HG02588 (cell line): Measurements from ENCODE around the gene GAP43.
A peak's percentile ranks its signal among the peaks of the same experiment; 100 is the strongest.
"Not testable (repeated sequence)": the region's sequence is repeated elsewhere in the genome, so short reads cannot be mapped to it uniquely, and the experiment has no call there.

Experiments used
- ATAC-seq: cut with Tn5 transposase; IDR thresholded peaks from one replicate; pipeline ENCODE4 v1.9.1; 2021; ENCODE audit warnings: mild to moderate bottlenecking, moderate library complexity; ENCODE audit not compliant: unreplicated experiment

GAP43 gene

DNA sequence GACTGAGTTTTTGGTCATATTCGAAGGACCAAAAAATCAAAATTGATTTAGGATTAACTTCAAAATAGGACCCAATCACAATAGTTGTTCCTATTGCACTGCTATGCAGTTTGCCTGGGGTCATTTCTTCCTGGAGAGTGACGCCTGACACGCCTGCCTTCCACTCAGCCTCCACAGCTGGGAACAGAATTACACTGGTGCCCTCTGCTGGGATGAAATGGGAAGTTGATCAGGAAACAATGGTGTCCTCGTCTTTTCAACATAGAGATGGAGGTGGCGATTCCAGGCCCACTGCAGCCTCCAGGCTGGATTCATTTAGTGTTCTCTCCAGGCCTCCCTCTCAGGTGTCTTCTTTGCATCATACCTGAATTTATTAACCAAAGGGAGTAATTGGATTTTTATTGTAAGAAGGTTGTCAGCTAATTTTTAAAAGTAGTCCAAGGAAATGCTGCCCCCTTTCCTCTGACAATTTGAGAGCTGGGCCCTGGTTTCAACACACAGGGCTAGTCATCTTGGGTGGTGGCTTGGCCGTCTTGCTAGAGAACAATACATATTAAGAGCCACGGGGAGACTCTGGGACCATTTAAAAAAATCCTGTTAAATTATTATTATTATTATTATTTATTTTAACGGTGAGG, 69.7 kb downstream of the GAP43 start:
- ATAC-seq = peak; percentile 93

DNA sequence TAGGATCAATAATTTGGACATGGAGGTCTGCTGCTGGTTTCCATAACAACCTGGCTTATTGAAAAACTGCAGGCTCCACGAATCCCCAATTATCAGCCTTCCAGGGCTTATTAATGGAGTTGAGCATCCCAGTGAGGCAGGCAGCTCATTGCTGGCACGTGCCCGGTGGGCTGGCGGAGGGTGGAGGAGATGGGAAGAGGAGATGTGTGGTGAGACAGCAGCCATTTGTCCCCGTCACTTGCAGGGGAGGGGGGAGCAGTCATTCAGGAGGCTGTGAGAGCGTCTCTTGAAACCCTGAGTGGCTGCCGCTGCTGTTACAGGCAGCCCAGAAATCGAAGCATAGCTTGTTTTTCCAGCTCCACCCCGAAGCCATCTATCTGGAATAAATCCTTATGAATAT, 70.6 kb downstream of the GAP43 start:
- no peak for ATAC-seq

DNA sequence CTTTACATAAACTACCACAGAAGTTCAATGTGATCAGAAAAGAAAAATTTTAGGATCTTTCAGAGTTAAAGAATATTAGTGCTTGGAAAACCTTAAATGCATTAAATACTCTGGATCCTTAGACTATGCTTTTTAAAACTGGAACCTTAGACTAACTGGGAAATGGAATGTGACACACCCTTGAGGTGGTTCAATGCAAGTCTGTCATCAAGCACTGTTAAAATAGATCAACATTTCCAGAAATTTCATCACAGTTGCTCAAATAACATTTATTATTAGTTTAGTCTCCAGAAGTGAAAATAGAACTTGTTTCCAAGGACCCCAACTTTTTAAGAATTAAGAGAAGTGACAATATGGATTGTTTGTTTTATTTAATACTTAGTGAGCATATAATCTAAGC, 71.8 kb downstream of the GAP43 start:
- no peak for ATAC-seq

DNA sequence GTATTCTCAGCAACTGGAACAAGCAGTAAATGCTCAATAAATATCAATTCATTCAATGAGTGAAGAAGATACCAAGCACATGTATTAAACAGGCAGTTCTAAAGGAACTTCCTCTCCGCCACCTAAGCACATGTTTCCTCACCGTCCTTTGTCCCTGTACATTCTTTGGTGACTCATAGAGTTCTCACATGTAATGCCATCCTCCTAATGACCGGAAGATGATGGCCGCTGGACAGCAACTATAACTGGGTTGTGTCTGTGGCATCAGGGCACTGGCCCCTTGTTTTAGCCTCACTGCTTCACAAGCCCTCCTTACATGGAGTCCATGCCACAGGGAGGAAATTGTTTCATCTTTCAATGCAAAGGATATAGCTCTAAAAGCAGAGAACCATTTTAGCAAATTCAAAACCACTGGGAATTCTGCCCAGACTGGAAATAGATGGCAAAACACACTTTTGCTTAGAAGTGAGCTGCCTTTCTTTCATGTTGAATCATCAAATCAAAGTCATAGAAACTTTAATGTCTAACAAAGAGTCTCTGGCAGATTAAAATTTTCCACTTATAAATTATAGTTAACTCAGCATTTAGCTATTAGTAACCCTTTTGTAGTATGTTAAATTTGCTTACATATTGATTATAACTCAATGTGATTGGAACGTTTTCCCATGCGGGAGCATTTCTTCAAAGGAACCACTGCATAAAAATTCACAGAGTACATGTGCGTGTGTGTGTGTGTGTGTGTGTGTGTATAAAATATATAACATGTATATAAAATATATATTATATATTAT, 74.1 kb downstream of the GAP43 start:
- no peak for ATAC-seq

DNA sequence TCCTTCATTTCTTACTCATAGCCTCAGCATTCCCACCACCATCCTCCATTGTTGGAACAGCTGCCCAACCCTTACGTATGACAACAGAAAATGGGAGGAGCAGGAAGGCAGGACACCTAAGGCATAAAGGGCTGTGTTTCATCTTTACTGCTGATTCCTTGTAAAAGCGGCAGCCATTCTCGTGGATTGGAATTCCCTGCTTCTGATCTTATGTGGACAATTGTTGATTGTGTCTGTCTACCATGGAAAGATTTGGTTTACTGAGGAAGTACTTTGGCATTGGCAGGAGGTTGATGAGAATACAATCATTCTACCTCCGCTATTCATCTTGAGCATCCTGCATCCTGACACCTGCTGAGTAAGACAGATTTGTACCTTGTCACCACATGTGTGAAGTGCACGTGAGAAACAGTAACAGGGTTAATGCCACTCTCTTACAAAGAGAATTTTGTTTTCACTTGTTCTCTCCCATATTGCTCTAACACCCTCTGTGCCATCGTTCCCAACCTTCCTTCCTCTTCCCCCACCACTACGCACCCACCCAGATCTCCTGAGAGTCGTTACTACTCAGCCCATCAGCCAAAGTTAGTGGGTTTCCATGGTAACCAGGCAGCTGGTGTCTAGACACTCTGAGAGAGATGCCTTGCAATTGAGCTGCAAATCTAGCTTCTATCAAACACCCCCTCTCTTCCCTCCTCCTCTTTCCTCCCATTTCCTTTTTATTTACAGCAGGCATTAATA, 75.7 kb downstream of the GAP43 start:
- ATAC-seq = no peak

DNA sequence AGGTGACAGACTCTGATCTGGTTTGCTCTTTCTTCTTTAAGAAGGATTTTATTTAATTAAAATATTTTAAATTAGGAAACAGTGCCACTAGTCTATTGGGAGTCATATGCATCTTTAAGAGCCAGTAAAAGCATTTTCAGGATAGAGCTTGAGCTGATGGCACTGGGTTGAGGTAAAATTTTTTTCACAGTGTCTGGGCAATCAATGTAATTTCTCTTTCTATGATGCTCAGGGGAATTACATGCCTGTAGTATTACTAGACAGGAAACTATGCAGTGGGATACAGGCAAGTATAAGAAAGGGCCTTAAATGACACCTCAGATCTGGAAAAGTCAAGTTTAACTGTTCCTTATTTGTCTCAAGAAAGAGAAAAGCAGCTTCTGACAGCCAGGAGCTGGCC, 76.4 kb downstream of the GAP43 start:
- ATAC-seq = no peak

DNA sequence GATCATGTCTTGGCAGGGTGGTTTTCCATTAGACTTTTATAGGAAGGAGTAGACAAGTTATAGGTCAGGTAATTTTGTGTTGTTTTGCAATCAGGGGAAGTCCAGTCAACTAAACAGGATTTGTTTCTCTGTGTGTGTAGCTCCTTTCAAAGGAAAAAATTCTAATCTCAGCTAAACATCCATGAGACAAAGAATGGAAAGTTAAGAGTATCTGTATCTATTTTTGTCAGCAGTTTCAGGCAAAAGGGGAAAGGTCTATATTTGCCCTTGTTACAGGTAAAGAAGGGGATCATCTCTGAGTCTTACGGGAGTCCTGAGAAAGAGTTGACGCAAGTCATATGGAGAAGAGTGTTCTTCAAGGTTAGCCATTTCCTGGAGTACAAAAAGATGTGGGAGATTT, 79.3 kb downstream of the GAP43 start:
- no peak for ATAC-seq

DNA sequence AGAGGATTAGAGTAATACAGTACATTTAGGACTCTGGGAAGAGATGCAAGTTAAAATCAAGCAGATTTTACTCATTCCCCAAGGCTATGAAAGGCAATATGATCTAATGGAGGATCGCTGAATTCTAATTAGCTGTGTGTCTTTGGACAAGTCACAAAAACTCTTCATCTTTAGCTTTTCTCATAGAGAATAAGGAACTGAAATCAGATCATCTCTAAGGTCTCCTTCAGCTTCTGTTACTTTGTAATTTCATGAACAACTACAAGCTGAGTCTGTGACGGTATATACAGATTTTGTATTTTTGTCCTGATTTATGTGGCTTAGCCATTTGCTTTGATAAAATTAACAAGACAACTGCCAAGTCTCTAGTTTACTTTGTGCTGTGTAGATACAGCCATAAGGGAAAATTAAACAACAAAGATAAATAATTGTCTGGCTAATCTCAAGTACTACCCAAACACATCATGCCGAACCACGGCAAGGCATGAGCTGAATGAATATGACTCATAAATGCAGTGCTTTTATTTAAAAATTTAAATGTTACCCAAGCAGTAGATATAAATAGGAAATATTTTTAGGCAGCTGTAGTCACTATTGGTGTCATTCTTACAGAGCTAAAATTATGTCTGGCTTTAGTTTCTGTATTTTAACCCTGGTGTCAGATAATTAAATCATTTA, 81.5 kb downstream of the GAP43 start:
- ATAC-seq = no peak

DNA sequence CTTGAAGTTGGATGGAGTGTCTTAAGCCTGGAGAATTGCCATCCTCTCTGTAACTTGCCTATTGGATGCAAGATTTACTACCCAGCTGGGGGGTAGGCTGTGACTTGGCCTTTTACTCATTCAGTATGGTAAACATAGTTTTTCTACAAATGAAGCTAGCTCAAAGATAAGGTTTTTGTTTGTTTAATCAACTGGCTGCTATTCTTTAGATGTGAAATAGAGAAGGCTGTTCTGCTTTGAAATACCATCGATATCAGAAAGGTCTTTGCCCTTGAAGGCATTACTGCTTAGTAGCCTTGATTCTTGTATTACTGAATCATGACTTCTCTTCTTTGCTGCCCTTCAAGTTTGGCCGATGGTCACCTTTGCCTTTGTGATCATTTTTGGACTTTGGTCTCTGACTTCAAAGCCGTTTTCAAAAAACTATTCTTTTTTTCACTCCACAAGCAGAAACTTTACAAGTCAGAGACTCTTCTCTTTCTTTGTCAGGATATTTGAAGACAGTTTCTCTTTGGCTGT, 83.1 kb downstream of the GAP43 start:
- ATAC-seq = no peak

DNA sequence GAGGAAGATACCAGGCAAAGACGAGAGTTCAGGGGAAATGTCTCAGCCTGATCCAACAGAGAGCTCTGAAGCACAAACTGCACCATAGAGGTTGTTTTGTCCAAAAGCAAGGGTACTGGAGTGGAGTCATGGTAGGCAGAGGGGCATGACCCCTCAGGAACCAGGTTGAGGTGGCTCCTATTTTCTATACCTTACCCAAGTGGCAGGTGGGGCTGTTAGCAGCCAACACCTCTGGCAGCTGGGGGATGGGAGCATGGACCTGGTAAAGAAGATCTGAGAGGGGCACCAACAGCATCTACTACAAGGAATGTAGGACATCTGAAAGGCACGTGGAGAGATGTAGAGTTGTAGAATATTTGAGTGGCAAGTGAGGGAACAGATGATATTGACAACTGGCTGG, 85.2 kb downstream of the GAP43 start:
- no peak for ATAC-seq

DNA sequence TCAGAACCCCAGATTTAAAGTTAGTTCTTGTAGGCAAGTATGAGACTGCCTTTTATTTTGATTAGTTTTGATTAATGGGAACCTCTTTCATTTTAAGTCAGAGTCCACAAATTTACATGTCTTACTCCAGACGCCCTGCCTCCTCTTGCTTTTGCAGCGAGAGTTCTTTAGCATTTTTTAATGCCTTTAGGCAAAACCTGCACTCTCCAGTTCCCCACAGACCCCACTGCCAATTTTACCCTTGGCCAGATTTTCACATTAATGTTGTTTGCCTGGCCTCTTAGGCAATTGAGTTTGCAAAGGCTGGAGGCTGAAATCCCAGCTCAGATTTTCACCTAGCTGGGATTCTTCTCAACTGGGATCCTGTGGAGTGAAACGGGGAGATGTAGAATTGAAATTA, 85.8 kb downstream of the GAP43 start:
- ATAC-seq = no peak

DNA sequence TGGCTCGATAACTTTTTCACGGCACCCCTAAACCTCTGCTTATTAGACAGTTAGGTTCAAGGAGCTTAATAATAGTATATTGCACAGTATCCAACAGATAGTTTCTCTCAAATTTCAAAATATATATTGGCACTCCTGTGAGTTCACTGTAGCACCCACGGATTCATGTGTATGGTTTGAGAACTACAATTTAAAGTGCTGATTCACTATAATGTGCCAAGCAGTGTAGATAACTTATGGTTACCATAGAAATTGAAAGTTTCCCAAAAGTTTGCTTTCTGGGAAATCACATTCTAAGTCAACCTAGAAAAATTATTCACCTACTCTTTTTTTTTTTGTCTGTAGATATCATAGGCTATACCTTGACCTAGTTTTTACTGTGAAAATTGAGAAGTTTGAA, 86.6 kb downstream of the GAP43 start:
- no peak for ATAC-seq

DNA sequence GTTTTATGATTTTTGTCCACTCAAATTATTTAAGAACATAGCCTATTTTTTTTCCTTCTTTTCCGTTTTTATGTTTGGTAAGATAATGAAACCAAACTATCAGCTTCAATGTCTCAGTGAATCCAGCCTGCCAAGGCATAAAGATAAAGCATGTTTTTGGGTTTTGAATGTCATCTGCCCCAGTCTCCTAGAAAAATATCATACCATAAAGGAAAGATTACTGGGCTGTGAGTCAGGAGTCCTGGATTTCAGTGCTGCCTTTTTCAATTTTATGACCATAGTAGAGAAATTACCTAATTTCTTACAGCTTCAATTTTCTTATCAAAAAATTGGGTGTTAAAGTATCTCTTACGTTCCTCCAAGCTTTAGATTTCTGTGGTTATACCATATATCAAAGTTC, 87.5 kb downstream of the GAP43 start:
- no peak for ATAC-seq

DNA sequence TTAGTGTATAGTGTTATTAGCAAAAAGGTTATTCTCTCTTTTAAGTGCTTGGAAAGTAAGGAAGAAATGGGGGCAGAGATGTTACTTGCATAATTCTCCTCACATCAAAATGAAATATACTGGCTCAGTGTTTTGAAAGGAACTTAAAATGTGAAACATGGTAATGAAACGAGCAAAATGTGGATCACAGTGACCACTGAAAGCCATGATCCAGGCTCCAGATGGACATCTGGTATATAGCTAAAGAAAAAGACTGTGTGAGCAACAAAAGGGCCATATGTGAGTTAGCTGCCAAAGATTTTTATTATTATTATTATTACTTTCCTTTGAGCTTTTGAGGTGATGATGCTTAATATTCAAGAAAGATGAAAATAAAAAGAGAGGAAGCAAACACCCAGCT, 89.6 kb downstream of the GAP43 start:
- no peak for ATAC-seq

DNA sequence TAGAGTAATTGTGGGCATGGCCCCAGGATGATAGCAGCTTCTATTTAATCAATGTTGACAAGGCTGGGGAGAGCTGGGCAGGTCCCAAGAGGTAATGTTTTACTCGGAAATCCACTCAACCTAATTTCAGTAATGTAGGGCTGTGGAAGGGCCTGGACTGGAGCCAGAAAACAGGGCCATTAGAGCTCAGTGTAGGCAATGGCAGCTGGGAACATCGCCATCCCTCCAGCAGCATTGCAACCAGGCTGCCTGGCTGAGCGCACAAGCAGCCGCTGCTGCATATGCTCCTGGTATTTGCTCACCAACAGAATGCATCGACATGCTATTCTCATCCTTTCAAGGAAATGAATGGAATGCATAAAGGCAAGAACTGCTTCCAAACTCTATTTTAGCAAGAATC, 90.0 kb downstream of the GAP43 start:
- ATAC-seq = no peak

DNA sequence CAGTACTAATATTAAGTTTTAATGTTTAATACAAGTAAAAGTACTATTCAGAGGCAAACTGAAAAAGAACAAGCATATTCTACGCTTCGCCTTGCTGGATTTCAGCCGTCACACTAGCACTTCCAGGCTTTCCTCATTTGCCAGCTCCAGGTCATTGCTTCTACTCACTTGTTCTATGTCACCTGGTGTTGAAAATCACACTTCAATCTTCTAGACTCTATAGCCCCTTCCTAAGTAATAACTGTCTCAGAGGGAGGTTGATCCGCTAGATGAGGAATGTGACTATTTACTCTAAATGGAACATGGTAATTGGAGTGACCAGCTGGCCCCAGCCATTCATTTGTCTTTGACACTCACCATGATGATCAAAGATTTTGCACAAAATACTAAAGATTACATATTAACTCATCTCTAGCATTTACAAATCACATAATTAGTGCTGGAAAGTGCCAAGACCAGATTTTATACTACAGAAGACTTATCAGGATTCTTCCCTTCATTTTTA, 92.0 kb downstream of the GAP43 start:
- no peak for ATAC-seq

DNA sequence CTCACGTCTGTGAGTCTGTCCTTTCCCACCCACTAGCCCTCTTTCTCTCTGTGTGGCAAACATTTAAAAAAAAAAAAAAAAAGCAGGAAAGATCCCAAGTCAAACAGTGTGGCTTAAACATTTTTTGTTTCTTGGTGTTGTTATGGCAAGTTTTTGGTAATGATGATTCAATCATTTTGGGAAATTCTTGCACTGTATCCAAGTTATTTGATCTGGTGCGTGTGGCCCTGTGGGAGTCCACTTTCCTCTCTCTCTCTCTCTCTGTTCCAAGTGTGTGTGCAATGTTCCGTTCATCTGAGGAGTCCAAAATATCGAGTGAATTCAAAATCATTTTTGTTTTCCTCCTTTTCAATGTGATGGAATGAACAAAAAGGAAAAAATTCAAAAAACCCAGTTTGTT, 97.7 kb downstream of the GAP43 start:
- ATAC-seq = no peak

DNA sequence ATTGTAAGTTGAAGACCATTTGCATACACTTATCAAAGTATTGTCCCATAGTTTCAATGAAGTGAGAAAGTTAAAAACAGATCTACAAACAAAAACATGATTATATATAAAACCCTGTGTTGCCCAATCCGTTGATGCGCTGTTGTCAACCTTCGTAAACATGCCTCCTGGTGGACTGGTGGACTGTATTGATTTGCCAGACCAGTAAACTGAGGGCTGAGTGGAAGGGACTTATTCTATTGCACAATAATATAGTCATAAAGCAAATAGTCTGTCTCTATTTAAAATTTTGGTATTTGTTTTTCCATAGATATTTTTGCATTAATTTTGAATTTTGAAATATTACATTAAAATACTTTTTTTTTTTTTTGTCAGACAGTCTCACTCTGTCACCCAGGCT, 102.5 kb downstream of the GAP43 start:
- ATAC-seq = no peak

DNA sequence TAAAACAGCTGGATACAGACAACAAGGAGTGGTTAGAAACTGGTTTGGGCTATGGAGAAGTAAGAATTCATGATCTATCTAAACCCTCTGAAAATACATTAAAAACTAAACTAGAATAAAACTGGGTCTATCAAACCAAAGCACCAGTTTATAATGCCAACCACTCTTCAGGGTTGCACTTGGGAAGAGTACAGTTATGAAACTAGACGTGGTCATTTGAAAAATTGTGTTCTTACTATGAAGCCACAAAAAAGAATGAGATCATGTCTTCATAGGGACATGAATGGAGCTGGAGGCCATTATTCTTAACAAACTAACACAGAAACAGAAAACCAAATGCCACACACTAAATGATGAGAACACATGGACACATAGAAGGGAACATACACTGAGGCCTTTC, 103.8 kb downstream of the GAP43 start:
- ATAC-seq = no peak

DNA sequence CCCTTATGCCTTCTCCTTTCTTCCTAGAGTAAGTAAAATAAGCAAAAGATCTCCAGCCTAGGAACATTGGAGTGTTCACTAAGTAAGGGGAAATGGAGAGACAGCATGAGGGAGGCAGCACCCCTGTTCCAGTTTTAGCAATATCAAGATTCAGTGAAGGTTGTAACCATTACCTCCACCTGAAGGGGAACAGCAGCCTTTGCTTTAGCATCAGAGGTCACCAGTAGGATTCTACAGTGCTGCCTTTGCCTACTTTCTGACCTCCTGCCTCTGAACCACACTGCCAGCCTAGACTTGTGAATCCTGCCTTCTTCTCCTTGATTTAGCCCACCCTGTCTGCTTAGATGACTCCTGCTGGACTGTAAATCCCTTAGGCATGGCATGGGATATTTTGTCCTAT, 104.7 kb downstream of the GAP43 start:
- ATAC-seq = no peak

DNA sequence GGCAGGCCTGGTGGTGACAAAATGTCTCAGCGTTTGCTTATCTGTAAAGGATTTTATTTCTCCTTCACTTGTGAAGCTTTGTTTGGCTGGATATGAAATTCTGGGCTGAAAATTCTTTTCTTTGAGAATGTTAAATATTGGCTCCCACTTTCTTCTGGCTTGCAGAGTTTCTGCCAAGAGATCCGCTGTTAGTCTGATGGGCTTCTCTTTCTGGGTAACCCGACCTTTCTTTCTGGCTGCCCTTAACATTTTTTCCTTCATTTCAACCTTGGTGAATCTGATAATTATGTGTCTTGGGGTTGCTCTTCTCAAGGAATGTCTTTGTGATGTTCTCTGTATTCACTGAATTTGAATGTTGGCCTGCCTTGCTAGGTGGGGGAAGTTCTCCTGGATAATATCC, 113.0 kb downstream of the GAP43 start:
- ATAC-seq = not testable (repeated sequence)
